PC-3 (cell line): Measurements from ENCODE around the gene SLC26A11. TPM values are rescaled to one million over a fixed set of nuclear protein-coding genes. Genes with fewer than 3 reads are reported as not detected.

ENCODE experiments used
- ATAC-seq: fragments of 200-7000 bp; cut with Tn5 transposase; 2 replicates; pipeline ENCODE4 v1.9.1; 2020; ENCODE audit warnings: mild to moderate bottlenecking, moderate library complexity
- BruUV-seq: library from RNA; stranded (reverse); fragments of 400-500 nt; replicated peaks from 2 replicates; lab custom pipeline; 2021; lab: Mats Ljungman, UMichigan
- CTCF ChIA-PET: fragments of 300-600 bp; sonication (Branson Sonifier 250); formaldehyde crosslinking; loops from one replicate; lab custom pipeline; 2022; ENCODE audit warnings: antibody characterized with exemption; lab: Charles Lee
- POLR2A ChIA-PET: fragments of 300-600 bp; sonication (Branson Sonifier 250); formaldehyde crosslinking; loops from one replicate; lab custom pipeline; 2022; ENCODE audit warnings: antibody characterized with exemption; ENCODE audit not compliant: unreplicated experiment; lab: Charles Lee
- DNase-seq: peaks from one replicate; pipeline ENCODE4 v3.0.0-alpha.2; 2015
- H2AFZ ChIP-seq: fragments of 300-600 bp; sonication (generic); 2 replicates; pipeline ENCODE4 v1.6.0; 2016; ENCODE audit warnings: antibody characterized with exemption, low read length
- H3F3A ChIP-seq: fragments of 300-600 bp; sonication (generic); one replicate; pipeline ENCODE4 v1.6.0; 2017; ENCODE audit warnings: antibody characterized with exemption, low read length, control low read depth, mild to moderate bottlenecking; ENCODE audit not compliant: unreplicated experiment
- H3K27ac ChIP-seq: fragments of 300-600 bp; sonication (generic); 2 replicates; pipeline ENCODE4 v1.5.1; 2016; ENCODE audit warnings: mild to moderate bottlenecking, low read length
- H3K27me3 ChIP-seq: fragments of 300-600 bp; sonication (generic); 2 replicates; pipeline ENCODE4 v1.6.1; 2016; ENCODE audit warnings: low read length, mixed read lengths
- H3K36me3 ChIP-seq: fragments of 300-600 bp; sonication (generic); 2 replicates; pipeline ENCODE4 v1.6.1; 2016; ENCODE audit warnings: low read depth, mixed run types, low read length, mixed read lengths
- H3K4me1 ChIP-seq: fragments of 300-600 bp; sonication (generic); 2 replicates; pipeline ENCODE4 v1.5.1; 2016; ENCODE audit warnings: low read length; ENCODE audit not compliant: insufficient read depth
- H3K4me2 ChIP-seq: fragments of 300-600 bp; sonication (generic); 2 replicates; pipeline ENCODE4 v1.6.0; 2016; ENCODE audit warnings: low read length
- H3K4me3 ChIP-seq: fragments of 300-600 bp; sonication (generic); 2 replicates; pipeline ENCODE4 v1.5.1; 2016; ENCODE audit warnings: mild to moderate bottlenecking, low read length, mixed read lengths
- H3K79me2 ChIP-seq: fragments of 300-600 bp; sonication (generic); 2 replicates; pipeline ENCODE4 v1.6.1; 2017; ENCODE audit warnings: low read length, mixed read lengths
- H3K9ac ChIP-seq: fragments of 300-600 bp; sonication (generic); 2 replicates; pipeline ENCODE4 v1.6.0; 2016; ENCODE audit warnings: mild to moderate bottlenecking, low read length
- H3K9me2 ChIP-seq: fragments of 300-600 bp; sonication (generic); replicated peaks from 2 replicates; pipeline ENCODE4 v1.6.1; 2016; ENCODE audit warnings: mixed run types, low read length, mixed read lengths
- H3K9me3 ChIP-seq: fragments of 300-600 bp; sonication (generic); 2 replicates; pipeline ENCODE4 v1.6.1; 2016; ENCODE audit warnings: low read length, mixed read lengths
- H4K20me1 ChIP-seq: fragments of 300-600 bp; sonication (generic); 2 replicates; pipeline ENCODE4 v1.6.1; 2016; ENCODE audit warnings: low read length, mixed read lengths
- EZH2 ChIP-seq: fragments of 300-600 bp; sonication (generic); IDR thresholded peaks from one replicate; pipeline ENCODE4 v1.6.1; 2017; ENCODE audit warnings: antibody characterized with exemption, mild to moderate bottlenecking, low read length; ENCODE audit not compliant: unreplicated experiment
- EZH2phosphoT487 ChIP-seq: fragments of 300-600 bp; sonication (generic); IDR thresholded peaks from 2 replicates; pipeline ENCODE4 v1.6.1; 2018; ENCODE audit warnings: mild to moderate bottlenecking, antibody characterized with exemption, low read length, borderline replicate concordance
- intact Hi-C: fragments of 100-400 bp; cut with micrococcal nuclease; formaldehyde crosslinking; loops from 2 replicates; pipeline ENCODE4 v1.9.0; 2023
- total RNA-seq: library from RNA; depleted of rRNA; stranded (reverse); fragments of >200 nt; gene quantifications from 2 replicates; pipeline ENCODE4 v1.2.3, GENCODE V29; 2014
- TF ChIP-seq, protein P1 (sequence below): fragments of 300-600 bp; sonication (generic); conservative IDR thresholded peaks from 2 replicates; pipeline ENCODE4 v1.5.1; 2017; ENCODE audit warnings: antibody characterized with exemption, low read depth, mild to moderate bottlenecking, low read length

Gene SLC26A11
- total RNA-seq, 1 experiment from 2014 or later, result 18.4 TPM

DNA sequence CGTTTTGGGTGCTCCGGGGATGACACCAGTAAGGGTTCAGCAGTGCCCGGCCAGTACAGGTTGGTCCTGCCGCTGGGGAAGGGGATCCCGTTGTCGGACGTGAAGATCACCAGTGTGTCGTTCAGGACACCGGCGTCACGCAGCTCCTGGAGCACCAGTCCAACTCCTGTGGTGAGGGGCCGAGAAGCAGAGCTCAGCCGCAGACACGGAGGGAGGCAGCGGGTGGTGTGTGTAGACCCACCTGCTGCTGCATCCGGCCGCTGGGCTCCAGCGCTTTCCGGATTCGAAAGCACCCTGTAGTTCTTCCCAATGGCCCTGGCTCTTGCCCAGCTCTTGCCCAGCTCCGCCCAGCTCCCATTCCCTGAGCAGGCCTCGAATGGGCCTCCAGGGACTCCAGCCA is 8.1 kb upstream of the SLC26A11 start:
- no TSS peak for BruUV-seq
- H4K20me1 ChIP-seq, result no peaks in the 10 kb centered on the region
- ATAC-seq, result no peak
- no peak overlapping the region for H3K4me3 ChIP-seq
- intact Hi-C loops, result no loop called here
- no peak overlapping the region for H3K4me2 ChIP-seq
- no peak for DNase-seq
- H3K9ac ChIP-seq, result no peak overlapping the region
- no peaks in the 10 kb centered on the region for H3K9me2 ChIP-seq
- H3K79me2 ChIP-seq, result peaks cover under 1% of the 10 kb centered on the region; the same call in 1 of the 2 replicates
- peaks cover 18% of the 10 kb centered on the region; the same call in 1 of the 2 replicates for H3K36me3 ChIP-seq
- no peaks in the 10 kb centered on the region for H3F3A ChIP-seq
- no peaks in the 10 kb centered on the region for H3K27me3 ChIP-seq
- POLR2A ChIA-PET, result no interaction called here
- H2AFZ ChIP-seq, result no peak overlapping the region
- no peaks in the 10 kb centered on the region for H3K4me1 ChIP-seq
- no peak overlapping the region for H3K27ac ChIP-seq
- CTCF ChIA-PET, result no interaction called here
- TF ChIP-seq, protein P1, sequence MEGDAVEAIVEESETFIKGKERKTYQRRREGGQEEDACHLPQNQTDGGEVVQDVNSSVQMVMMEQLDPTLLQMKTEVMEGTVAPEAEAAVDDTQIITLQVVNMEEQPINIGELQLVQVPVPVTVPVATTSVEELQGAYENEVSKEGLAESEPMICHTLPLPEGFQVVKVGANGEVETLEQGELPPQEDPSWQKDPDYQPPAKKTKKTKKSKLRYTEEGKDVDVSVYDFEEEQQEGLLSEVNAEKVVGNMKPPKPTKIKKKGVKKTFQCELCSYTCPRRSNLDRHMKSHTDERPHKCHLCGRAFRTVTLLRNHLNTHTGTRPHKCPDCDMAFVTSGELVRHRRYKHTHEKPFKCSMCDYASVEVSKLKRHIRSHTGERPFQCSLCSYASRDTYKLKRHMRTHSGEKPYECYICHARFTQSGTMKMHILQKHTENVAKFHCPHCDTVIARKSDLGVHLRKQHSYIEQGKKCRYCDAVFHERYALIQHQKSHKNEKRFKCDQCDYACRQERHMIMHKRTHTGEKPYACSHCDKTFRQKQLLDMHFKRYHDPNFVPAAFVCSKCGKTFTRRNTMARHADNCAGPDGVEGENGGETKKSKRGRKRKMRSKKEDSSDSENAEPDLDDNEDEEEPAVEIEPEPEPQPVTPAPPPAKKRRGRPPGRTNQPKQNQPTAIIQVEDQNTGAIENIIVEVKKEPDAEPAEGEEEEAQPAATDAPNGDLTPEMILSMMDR, result no peak
- TF ChIP-seq EZH2phosphoT487, result no peak
- no peak for TF ChIP-seq EZH2
- H3K9me3 ChIP-seq, result no peaks in the 10 kb centered on the region

DNA sequence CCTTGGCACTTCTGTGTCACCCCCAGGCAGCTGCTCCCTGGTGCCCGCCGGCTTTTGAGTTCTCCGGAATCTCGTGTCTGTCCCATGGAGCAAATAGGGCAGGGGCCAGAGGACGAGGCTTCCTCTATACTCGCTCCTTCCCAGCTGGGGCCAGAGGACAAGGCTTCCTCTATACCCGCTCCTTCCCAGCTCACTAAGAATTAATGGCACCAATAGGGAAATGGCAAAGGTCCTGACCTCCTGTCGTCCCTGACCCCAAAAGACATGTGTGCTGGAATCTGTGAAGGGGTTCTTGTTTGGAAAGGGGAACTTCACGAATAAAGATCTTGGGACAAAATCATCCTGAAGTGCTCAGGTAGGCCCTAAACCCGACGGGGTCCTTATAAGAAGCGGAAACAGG is 7.7 kb upstream of the SLC26A11 start:
- BruUV-seq, result no TSS peak
- no peaks in the 10 kb centered on the region for H3F3A ChIP-seq
- no peaks in the 10 kb centered on the region for H3K4me1 ChIP-seq
- no peak overlapping the region for H3K4me3 ChIP-seq
- TF ChIP-seq, protein P1, result no peak
- TF ChIP-seq EZH2 (no peak), EZH2phosphoT487 (no peak)
- H3K4me2 ChIP-seq, result no peak overlapping the region
- ChIA-PET POLR2A (no interaction called here), CTCF (no interaction called here)
- H3K79me2 ChIP-seq, result peaks cover 4% of the 10 kb centered on the region; the same call in 1 of the 2 replicates
- peaks cover 22% of the 10 kb centered on the region for H3K36me3 ChIP-seq
- H3K27ac ChIP-seq, result no peak overlapping the region
- ATAC-seq (no peak), DNase-seq (no peak)
- no peaks in the 10 kb centered on the region for H4K20me1 ChIP-seq
- intact Hi-C loops, result no loop called here
- no peak overlapping the region for H2AFZ ChIP-seq
- no peaks in the 10 kb centered on the region for H3K9me3 ChIP-seq
- H3K9ac ChIP-seq, result no peak overlapping the region
- no peaks in the 10 kb centered on the region for H3K27me3 ChIP-seq
- no peaks in the 10 kb centered on the region for H3K9me2 ChIP-seq

DNA sequence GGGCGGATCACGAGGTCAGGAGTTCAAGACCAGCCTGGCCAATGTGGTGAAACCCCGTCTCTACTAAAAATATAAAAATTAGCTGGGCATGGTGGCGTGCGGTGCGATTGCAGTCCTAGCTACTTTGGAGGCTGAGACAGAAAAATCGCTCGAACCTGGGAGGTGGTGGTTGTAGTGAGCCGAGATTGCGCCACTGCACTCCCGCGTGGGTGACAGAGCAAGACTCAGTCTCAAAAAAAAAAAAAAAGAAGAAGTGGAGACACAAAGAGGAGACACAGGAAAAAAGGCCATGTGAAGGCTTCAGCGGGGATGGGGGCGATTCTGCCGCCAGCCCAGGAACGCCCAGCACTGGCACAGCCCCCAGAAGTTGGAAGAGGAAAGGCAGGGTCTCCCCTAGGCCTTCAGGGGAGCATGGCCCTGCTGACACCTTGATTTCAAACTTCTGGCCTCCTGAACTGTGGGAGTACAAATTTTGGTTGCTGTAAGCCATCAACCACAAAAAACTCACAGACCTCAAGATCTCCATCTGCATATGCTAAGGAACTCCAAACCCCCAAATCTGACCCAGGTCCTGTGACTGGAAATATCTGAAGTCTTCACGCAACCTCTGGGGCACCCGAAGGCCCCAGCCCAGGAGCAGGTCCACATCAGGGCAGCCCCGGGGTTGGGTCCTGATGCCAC is 7.1 kb upstream of the SLC26A11 start:
- H3K9ac ChIP-seq, result no peak overlapping the region
- no peaks in the 10 kb centered on the region for H3K4me1 ChIP-seq
- CTCF ChIA-PET, result no interaction called here
- peaks cover 10% of the 10 kb centered on the region for H3K79me2 ChIP-seq
- POLR2A ChIA-PET, result no interaction called here
- BruUV-seq, result no TSS peak
- H3K4me3 ChIP-seq, result no peak overlapping the region
- intact Hi-C loops, result no loop called here
- H3K27me3 ChIP-seq, result no peaks in the 10 kb centered on the region
- ATAC-seq (no peak), DNase-seq (no peak)
- H3K9me2 ChIP-seq, result no peaks in the 10 kb centered on the region
- no peak overlapping the region for H3K4me2 ChIP-seq
- peaks cover 24% of the 10 kb centered on the region for H3K36me3 ChIP-seq
- H3F3A ChIP-seq, result no peaks in the 10 kb centered on the region
- TF ChIP-seq, protein P1, result no peak
- TF ChIP-seq EZH2 (no peak), EZH2phosphoT487 (no peak)
- H3K27ac ChIP-seq, result no peak overlapping the region
- peaks cover under 1% of the 10 kb centered on the region; the same call in 1 of the 2 replicates for H4K20me1 ChIP-seq
- no peaks in the 10 kb centered on the region for H3K9me3 ChIP-seq
- no peak overlapping the region for H2AFZ ChIP-seq
